H1 (cell line): Measurements from ENCODE around the gene TNXB. TPM values are rescaled to one million over a fixed set of nuclear protein-coding genes. Genes with fewer than 3 reads are reported as not detected.

Experiments
- ASH2L ChIP-seq: fragments of 200-600, 300-600 bp; sonication (generic); IDR thresholded peaks from one replicate; pipeline ENCODE4 v1.7.1; 2017; ENCODE audit warnings: low read length
- BACH1 ChIP-seq: IDR thresholded peaks from 2 replicates; pipeline ENCODE4 v1.6.1; 2012; ENCODE audit warnings: low read length, improper control_type of control experiment
- CREB1 ChIP-seq: IDR thresholded peaks from 2 replicates; pipeline ENCODE4 v1.6.1; 2012; ENCODE audit warnings: inconsistent platforms
- EGR1 ChIP-seq: IDR thresholded peaks from 2 replicates; pipeline ENCODE4 v1.6.1; 2011; ENCODE audit warnings: low read depth, low read length, borderline replicate concordance
- MAFK ChIP-seq: IDR thresholded peaks from 2 replicates; pipeline ENCODE4 v1.6.1; 2012; ENCODE audit warnings: low read depth, mild to moderate bottlenecking, improper control_type of control experiment, low read length
- NANOG ChIP-seq: IDR thresholded peaks from 2 replicates; pipeline ENCODE4 v1.6.1; 2011; ENCODE audit warnings: low read length, low read depth, mild to moderate bottlenecking, inconsistent platforms; ENCODE audit not compliant: insufficient read depth, poor library complexity, severe bottlenecking
- POLR2AphosphoS5 ChIP-seq: IDR thresholded peaks from 2 replicates; pipeline ENCODE4 v1.6.1; 2011; ENCODE audit warnings: low read depth, low read length
- SAP30 ChIP-seq: fragments of 300-600 bp; sonication (generic); IDR thresholded peaks from 2 replicates; pipeline ENCODE4 v1.7.1; 2012; ENCODE audit warnings: low read length, moderate library complexity, mild to moderate bottlenecking, inconsistent platforms; ENCODE audit not compliant: insufficient read depth, insufficient replicate concordance
- SRF ChIP-seq: IDR thresholded peaks from 2 replicates; pipeline ENCODE4 v1.6.1; 2011; ENCODE audit warnings: mild to moderate bottlenecking, low read depth, low read length, moderate library complexity
- TEAD4 ChIP-seq: IDR thresholded peaks from 2 replicates; pipeline ENCODE4 v1.6.1; 2012; ENCODE audit warnings: low read depth, low read length, inconsistent platforms, mixed read lengths
- polyA plus RNA-seq, 7 experiments: library from polyadenylated mRNA; depleted of rRNA in 3 of 7; stranded (reverse) in 5 of 7; unstranded in 2 of 7; fragments of >200 nt in 5 of 7; fragments of 200-250 nt in 2 of 7; gene quantifications; 1 replicate in 5 of 7; 2 replicates in 1 of 7; 4 replicates in 1 of 7; pipeline versions ENCODE4 v1.2.1 to v1.2.3, GENCODE V29; 2011 to 2013; ENCODE audit warnings: missing spikeins in 2 of 7, mixed read lengths in 2 of 7
- total RNA-seq: library from RNA; stranded (reverse); fragmentation: NEBNext Ultra II Directional; extraction: Animal tissue kit (Norgen Biotek cat#: 25700); gene quantifications from 2 replicates; pipeline ENCODE4 v1.2.1, GENCODE V29; 2021
- TF ChIP-seq, protein P1 (sequence below): fragments of 300-600 bp; sonication (generic); IDR thresholded peaks from 2 replicates; pipeline ENCODE4 v1.7.1; 2012; ENCODE audit warnings: low read length, moderate library complexity, mild to moderate bottlenecking, inconsistent platforms; ENCODE audit not compliant: insufficient replicate concordance

The TNXB gene
- total and polyA plus RNA-seq, 2 of the 8 experiments (the other 6 are each of a cell fraction or from before 2014, with no cell fraction given), result 3.1 to 4.8 TPM

DNA sequence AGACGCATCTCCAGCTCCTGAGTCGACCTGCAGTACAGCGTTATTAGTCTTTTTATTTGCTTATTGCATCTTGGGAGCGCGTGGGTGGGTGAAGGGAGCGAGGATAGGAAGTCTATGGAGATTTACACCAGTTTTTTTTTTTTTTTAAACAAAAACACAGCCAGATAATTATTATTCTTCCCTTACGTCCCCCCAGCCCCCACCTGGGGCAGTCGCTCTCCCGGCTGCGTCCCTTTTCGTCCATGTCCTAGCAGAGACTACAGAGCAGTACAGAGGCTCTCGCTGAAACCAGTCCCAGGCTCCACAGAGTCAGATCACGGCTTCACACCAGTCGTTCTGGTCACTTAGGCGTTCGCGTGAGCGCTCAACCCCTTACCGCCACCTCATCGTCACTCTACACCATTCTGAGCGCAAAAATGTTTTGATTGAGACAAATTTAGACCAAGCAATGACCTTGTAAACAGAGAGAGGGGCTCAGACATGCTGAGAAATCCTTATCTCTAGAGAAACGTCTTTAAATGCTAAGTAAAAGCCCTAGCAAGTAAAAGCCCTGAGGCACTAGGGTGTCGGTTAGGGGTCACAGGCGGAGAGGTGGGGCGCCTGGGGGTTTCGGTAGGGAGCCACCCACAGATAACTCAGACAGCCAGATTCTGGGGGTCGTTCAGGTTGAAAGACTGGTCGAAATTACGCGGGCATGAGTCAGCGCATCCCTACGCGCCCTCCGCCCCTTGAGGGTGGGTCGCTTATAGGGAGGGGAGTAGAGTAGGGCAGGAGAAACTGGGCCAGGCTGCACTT, 43.8 kb upstream of the TNXB start (continued):
- TF ChIP-seq, protein P1, sequence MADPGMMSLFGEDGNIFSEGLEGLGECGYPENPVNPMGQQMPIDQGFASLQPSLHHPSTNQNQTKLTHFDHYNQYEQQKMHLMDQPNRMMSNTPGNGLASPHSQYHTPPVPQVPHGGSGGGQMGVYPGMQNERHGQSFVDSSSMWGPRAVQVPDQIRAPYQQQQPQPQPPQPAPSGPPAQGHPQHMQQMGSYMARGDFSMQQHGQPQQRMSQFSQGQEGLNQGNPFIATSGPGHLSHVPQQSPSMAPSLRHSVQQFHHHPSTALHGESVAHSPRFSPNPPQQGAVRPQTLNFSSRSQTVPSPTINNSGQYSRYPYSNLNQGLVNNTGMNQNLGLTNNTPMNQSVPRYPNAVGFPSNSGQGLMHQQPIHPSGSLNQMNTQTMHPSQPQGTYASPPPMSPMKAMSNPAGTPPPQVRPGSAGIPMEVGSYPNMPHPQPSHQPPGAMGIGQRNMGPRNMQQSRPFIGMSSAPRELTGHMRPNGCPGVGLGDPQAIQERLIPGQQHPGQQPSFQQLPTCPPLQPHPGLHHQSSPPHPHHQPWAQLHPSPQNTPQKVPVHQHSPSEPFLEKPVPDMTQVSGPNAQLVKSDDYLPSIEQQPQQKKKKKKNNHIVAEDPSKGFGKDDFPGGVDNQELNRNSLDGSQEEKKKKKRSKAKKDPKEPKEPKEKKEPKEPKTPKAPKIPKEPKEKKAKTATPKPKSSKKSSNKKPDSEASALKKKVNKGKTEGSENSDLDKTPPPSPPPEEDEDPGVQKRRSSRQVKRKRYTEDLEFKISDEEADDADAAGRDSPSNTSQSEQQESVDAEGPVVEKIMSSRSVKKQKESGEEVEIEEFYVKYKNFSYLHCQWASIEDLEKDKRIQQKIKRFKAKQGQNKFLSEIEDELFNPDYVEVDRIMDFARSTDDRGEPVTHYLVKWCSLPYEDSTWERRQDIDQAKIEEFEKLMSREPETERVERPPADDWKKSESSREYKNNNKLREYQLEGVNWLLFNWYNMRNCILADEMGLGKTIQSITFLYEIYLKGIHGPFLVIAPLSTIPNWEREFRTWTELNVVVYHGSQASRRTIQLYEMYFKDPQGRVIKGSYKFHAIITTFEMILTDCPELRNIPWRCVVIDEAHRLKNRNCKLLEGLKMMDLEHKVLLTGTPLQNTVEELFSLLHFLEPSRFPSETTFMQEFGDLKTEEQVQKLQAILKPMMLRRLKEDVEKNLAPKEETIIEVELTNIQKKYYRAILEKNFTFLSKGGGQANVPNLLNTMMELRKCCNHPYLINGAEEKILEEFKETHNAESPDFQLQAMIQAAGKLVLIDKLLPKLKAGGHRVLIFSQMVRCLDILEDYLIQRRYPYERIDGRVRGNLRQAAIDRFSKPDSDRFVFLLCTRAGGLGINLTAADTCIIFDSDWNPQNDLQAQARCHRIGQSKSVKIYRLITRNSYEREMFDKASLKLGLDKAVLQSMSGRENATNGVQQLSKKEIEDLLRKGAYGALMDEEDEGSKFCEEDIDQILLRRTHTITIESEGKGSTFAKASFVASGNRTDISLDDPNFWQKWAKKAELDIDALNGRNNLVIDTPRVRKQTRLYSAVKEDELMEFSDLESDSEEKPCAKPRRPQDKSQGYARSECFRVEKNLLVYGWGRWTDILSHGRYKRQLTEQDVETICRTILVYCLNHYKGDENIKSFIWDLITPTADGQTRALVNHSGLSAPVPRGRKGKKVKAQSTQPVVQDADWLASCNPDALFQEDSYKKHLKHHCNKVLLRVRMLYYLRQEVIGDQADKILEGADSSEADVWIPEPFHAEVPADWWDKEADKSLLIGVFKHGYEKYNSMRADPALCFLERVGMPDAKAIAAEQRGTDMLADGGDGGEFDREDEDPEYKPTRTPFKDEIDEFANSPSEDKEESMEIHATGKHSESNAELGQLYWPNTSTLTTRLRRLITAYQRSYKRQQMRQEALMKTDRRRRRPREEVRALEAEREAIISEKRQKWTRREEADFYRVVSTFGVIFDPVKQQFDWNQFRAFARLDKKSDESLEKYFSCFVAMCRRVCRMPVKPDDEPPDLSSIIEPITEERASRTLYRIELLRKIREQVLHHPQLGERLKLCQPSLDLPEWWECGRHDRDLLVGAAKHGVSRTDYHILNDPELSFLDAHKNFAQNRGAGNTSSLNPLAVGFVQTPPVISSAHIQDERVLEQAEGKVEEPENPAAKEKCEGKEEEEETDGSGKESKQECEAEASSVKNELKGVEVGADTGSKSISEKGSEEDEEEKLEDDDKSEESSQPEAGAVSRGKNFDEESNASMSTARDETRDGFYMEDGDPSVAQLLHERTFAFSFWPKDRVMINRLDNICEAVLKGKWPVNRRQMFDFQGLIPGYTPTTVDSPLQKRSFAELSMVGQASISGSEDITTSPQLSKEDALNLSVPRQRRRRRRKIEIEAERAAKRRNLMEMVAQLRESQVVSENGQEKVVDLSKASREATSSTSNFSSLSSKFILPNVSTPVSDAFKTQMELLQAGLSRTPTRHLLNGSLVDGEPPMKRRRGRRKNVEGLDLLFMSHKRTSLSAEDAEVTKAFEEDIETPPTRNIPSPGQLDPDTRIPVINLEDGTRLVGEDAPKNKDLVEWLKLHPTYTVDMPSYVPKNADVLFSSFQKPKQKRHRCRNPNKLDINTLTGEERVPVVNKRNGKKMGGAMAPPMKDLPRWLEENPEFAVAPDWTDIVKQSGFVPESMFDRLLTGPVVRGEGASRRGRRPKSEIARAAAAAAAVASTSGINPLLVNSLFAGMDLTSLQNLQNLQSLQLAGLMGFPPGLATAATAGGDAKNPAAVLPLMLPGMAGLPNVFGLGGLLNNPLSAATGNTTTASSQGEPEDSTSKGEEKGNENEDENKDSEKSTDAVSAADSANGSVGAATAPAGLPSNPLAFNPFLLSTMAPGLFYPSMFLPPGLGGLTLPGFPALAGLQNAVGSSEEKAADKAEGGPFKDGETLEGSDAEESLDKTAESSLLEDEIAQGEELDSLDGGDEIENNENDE, result no peak
- TF ChIP-seq POLR2AphosphoS5 (no peak), NANOG (no peak), ASH2L (peak; percentile 3), CREB1 (peak; percentile 35; the same call in 1 of the 2 replicates), SRF (no peak), EGR1 (no peak), BACH1 (peak; percentile 41; the same call in 1 of the 2 replicates), MAFK (peak; percentile 44; the same call in 1 of the 2 replicates), SAP30 (no peak), TEAD4 (no peak)
